ENCODE results near the gene NDUFS3.
"Not testable (repeated sequence)": the region's sequence is repeated elsewhere in the genome, so short reads cannot be mapped to it uniquely, and the experiment has no call there.

- TF ChIP-seq CTCF, POLR2A, EP300 (IDR thresholded peaks at IDR 0.05): not testable (repeated sequence)
These were observed 16.5 kb upstream of the NDUFS3 start for GRCh38 chr11:47562393-47562792.
